K562 treated with DMSO at 1 percent for 48 hours (cell line): Measurements from ENCODE around the gene MED29. TPM values are rescaled to one million over a fixed set of nuclear protein-coding genes. Genes with fewer than 3 reads are reported as not detected.

Source experiments
- total RNA-seq: library from RNA; unstranded; fragments of 300-600 nt; gene quantifications from 2 replicates; pipeline ENCODE4 v1.2.3, GENCODE V29; 2022; ENCODE audit warnings: low replicate concordance; ENCODE audit errors: extremely low read depth

Gene MED29, protein sequence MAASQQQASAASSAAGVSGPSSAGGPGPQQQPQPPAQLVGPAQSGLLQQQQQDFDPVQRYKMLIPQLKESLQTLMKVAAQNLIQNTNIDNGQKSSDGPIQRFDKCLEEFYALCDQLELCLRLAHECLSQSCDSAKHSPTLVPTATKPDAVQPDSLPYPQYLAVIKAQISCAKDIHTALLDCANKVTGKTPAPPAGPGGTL
- total RNA-seq, result not detected in 2 replicates

DNA sequence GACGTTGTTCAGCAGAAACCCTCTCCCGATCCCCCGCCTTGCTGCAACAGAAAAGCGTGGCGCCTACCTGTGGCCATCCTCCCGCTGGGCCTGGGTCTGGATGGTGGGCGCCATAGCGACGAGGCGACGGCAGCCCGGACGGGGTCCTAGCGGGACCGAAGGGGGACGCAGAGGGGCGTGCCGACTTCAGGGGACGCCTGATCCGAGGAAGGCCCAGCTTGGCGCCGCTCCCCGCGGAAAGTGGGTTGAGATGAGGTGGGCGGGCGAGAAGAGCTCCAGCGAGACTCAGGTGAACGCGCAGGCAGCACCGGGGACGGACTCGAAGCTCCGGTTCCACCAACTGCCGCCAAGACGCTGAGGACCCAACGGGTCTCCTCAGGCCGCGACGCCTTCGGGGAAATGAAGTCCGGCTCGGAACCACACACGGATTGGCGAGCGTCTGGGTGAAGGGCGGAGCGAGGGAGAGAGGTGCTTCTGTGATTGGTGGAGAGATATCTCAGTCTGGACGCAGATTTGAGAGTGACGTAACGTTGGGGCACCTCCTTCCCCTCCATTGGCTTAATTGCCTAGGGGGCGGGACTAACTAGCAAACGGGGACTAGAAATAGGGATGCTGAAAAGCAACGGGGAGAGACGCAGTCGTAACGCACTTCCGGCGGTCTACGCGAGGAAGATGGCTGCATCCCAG, at the start of gene MED29, which contains the start of gene PAF1:
Gene MED29 (plus strand): TSS at position 628 of the 687 bp plus-strand sequence. CDS start 45 bp downstream, at position 673.
Gene PAF1 (minus strand): TSS at position 356 of the 687 bp plus-strand sequence. CDS start 242 bp downstream, at position 114.

DNA sequence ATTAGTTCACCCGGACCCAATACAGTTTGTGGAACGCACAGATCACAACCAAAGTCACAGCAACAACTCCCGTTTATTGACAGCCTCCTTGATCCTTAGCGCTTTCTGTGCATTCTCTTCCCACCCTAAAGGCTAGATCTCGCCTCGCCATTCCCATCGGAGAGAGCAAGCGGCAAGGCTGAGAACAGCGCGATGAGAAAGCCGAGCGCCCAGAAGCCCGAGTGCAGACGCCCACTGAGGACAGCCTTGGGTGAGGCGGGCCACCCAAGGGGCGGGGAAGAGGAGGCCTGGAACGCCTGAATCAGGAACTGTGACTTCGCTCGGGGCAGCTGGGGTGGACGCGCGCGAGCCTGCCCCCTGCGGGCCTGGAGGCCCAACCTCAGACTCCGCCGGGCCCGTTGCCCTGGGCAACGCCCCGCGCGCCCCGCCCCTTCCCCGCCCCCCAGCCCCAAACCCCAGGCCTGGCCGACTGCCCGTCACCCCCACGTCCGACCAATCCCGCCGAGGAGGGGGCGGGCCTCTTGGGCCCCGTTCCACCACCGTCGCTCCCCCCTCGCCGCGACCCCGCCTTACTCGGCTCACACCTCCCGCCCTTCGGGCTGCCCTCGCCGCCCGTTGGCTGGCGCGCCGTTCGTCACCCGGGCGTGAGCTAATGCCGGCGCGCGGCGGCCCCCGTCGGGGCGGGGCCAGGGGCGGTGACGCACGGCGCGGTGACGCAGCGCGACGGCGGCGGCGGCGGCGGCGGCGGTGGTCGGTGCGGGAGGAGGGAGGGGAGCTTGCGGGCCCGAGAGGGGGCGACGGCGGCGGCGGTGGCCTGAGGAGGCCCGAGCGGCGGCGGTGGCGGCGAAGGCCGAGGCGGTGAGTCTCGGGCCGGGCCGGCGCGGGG, 49.2 kb upstream of the MED29 start, which contains the start of gene SAMD4B:
Gene SAMD4B (plus strand): TSS at position 703 of the 886 bp plus-strand sequence. CDS start 14,473 bp downstream, outside the sequence.

DNA sequence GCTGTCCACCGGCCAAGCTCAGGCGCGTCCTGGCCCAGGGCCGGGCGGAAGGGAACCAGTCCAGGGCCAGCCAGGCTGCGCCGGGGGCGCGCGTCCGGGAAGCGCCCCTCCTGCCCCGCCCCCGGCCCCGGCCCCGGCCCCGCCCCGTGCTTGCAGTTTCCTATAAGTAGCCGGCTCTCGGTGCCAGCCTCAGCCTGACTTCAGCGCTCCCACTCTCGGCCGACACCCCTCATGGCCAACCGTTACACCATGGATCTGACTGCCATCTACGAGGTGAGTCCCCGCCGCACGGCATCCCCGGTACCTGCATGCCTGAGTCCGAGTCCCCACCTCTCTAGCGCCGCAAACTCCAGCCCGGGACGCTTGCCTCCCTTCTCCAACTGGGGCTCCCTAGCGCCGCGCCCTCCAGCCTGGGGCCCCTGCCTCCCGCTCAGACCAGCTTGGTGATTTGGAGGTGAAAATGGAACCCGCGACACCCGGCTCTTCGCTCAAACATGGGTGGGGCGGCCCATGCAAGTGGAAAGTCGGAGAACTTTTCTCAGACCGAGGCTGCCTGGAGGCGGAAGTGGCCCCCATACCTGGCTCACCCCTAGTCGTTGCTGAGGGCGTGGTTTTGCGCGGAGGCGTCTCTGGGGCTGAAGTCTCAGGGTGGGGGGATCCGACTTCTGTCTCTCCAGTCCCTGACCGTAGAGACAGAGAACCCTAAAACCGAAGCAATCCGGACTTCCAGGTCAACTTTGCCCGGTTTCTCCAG, 15.7 kb downstream of the MED29 start, which contains the start of gene ZFP36:
Gene ZFP36 (plus strand): TSS at position 192 of the 754 bp plus-strand sequence. CDS start 58 bp downstream, at position 250.

DNA sequence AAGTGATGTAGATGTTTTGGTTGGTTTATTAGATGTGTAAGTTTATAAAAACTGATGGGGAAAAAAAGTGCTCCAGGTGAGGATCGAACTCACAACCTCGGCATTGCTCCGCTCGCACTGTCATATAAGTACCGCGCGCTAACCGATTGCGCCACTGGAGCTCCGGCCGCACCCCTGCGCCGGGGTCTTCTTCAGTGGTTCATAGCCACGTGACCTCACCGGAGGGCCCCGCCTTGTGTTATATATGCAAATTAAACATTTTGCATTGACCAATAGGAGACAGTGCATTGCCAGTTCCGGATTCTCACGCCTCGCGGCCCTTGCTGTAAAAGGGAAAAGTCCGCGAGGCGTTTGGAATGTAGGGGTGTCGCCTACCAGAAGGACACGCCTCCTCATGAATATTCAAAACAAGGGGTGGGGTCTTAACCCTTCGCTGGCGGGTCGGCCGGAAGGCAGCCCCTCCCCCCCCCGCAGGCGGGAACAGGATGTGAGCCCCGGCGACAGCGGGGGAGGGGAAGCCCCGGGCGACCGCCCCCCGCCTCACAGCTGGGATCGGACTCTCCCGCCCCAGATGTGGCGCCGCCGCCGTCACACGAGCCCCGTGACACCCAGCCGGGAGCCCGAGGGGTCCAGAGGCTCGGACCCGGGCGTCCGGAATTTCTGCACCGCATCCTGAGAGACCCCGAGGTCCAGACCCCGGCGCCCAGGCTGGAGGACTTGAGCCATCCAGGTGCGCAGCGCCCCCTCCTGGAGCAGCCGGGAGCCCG, 21.1 kb downstream of the MED29 start, which contains the start of gene PLEKHG2:
Gene PLEKHG2 (plus strand): TSS at position 570 of the 767 bp plus-strand sequence. CDS start 1,418 bp downstream, outside the sequence.

DNA sequence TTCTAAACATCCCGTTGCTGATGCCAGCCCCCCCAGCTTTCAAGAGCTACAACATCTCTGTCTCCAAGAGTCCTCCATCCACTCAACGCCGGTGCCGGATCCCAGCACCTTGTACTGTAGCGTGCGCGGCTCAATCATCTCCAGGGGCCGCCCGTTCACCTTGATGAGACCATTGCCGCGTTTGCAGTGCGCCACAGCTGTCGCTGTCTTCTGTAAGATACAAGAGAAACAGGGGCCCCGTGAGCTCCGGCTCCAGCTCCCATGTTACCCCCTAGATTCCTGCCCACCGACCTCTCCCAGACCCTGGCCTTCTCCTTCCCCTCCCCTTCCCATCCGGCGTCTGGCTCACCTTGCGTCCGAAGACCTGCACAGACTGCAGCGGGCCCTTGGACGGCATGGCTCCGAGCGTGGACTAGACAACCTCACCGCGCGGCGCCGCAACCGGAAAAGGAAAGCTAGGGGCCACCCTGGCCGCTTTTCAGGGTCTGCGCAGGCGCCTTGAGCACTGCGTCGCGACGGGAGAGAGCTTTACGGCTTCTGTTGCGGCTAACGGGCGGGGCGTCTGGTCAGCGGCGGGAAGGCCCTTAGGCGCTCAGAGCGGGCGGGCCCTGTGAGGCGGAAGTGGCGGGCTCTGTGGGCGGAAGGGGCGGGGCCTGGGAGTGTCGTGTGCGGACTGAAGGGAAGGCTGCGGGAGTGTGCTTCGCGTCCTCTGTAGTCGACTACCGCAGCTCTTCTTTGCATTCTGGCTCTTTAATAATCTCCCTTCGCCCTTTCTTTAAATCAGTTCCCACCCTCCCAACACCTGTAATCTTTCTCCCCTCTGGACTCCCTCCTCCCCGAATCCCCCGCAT, 44.5 kb downstream of the MED29 start, which contains the start of gene RPS16:
Gene RPS16 (minus strand): TSS at position 451 of the 851 bp plus-strand sequence. CDS start 54 bp downstream, at position 397.

DNA sequence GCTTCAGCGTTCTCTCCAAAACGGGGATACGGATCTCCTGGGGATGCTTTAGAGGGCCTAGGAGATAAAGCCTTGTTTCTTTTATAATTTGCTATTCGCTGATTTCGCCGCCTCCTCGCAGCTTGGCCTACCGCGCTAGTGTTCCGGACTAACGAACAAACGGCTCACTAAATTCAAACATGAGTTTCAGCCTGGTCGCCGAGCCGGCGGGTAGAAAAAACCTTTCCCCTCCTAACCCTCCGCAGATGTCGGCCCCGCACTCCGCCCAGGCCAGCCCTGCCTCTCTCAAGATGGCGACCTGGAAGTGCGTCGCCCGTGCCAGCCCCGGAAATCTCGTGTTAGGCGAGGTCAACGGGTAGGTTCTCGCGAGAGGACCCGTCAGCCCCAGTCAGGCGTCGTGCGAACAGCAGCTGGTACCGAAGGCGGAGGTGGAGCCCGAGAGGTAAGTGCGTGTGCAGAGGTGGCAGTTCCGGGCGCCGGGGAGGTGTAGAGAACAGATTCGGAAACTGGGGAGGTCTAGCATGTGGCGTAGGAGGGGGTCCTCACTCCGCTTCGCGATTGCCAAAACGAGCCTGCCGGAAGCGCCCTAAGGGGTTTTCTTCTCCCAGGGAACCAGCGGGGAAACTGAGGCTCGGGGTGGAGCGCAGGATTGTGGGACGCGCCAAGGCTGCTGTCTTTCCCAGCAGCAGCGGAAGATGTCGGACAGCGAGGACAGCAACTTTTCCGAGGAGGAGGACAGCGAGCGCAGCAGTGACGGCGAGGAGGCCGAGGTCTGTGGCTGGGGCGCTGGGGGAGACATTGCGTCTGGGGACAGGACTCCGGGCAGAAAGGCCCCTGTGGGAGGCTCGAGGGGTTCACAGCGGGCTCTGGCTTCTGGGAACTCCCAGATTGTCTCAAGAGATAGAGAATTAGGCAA, 54.3 kb downstream of the MED29 start, which contains the start of gene SUPT5H:
Gene SUPT5H (plus strand): TSS at position 387 of the 916 bp plus-strand sequence. CDS start 309 bp downstream, at position 696.

Other genes starting within 250 kb of the MED29 start
- gene NCCRP1, start 194.4 kb upstream of the MED29 start, total RNA-seq, result not detected in 2 replicates
- not detected in 2 replicates for gene SYCN, start 187.1 kb upstream of the MED29 start, total RNA-seq
- not detected in 2 replicates for gene IFNL3, start 146.4 kb upstream of the MED29 start, total RNA-seq
- gene IFNL4, start 142.5 kb upstream of the MED29 start, total RNA-seq, result not detected in 2 replicates
- not detected in 2 replicates for gene IFNL2, start 123.0 kb upstream of the MED29 start, total RNA-seq
- not detected in 2 replicates for gene IFNL1, start 95.0 kb upstream of the MED29 start, total RNA-seq
- gene LRFN1, start 70.5 kb upstream of the MED29 start, total RNA-seq, result not detected in 2 replicates
- not detected in 2 replicates for gene GMFG, start 55.3 kb upstream of the MED29 start, total RNA-seq
- not detected in 2 replicates for gene SAMD4B, start 49.0 kb upstream of the MED29 start, total RNA-seq
- not detected in 2 replicates for gene PAF1, start 272 bp upstream of the MED29 start, total RNA-seq
- not detected in 2 replicates for gene ZFP36, start 15.5 kb downstream of the MED29 start, total RNA-seq
- not detected in 2 replicates for gene PLEKHG2, start 21.3 kb downstream of the MED29 start, total RNA-seq
- gene RPS16, start 44.6 kb downstream of the MED29 start, total RNA-seq, result 3,626 and 6,643 TPM in 2 replicates
- 132 TPM in 1 of 2 replicates, not detected in the other for gene SUPT5H, start 54.2 kb downstream of the MED29 start, total RNA-seq
- 5,575 TPM in 1 of 2 replicates, not detected in the other for gene TIMM50, start 89.5 kb downstream of the MED29 start, total RNA-seq
- gene DLL3, start 107.6 kb downstream of the MED29 start, total RNA-seq, result not detected in 2 replicates
- gene SELENOV, start 123.8 kb downstream of the MED29 start, total RNA-seq, result not detected in 2 replicates
- gene EID2B, start 141.5 kb downstream of the MED29 start, total RNA-seq, result not detected in 2 replicates
- not detected in 2 replicates for gene EID2, start 148.8 kb downstream of the MED29 start, total RNA-seq
- gene LGALS13, start 211.1 kb downstream of the MED29 start, total RNA-seq, result not detected in 2 replicates